Measurements from ENCODE around the gene SCYGR5. TPM values are rescaled to one million over a fixed set of nuclear protein-coding genes. Genes with fewer than 3 reads are reported as not detected.

Gene SCYGR5
- total RNA-seq, 1 donor from 2014 or later: not detected

DNA sequence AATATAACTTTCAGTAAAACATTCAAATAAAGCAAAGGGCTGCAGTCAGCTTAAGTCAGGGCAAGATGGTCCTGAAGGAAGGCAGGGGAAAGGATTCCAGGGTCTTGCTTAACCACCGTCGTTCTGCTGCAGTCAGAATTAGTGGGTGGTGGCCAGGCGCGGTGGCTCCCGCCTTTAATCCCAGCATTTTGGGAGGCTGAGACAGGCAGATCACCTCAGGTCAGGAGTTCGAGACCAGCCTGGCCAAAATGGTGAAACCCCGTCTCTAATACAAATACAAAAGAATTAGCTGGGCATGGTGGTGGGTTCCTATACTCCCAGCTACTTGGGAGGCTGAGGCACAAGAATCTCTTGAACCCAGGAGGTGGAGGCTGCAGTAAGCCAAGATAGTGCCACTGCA, 44.4 kb downstream of the SCYGR5 start:
- H3K27me3 Mint-ChIP-seq: no peaks in the 10 kb centered on the region
- no peak for DNase-seq (ENCODE audit: low spot score, unreplicated experiment)
- H3K27ac Mint-ChIP-seq: no peak overlapping the region
- peaks cover 4% of the 10 kb centered on the region for H3K9me3 Mint-ChIP-seq (ENCODE audit: low read depth)
- TF ChIP-seq, protein P1, sequence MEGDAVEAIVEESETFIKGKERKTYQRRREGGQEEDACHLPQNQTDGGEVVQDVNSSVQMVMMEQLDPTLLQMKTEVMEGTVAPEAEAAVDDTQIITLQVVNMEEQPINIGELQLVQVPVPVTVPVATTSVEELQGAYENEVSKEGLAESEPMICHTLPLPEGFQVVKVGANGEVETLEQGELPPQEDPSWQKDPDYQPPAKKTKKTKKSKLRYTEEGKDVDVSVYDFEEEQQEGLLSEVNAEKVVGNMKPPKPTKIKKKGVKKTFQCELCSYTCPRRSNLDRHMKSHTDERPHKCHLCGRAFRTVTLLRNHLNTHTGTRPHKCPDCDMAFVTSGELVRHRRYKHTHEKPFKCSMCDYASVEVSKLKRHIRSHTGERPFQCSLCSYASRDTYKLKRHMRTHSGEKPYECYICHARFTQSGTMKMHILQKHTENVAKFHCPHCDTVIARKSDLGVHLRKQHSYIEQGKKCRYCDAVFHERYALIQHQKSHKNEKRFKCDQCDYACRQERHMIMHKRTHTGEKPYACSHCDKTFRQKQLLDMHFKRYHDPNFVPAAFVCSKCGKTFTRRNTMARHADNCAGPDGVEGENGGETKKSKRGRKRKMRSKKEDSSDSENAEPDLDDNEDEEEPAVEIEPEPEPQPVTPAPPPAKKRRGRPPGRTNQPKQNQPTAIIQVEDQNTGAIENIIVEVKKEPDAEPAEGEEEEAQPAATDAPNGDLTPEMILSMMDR (IDR thresholded peaks at IDR 0.05; ENCODE audit: unreplicated experiment): no peak
- H3K4me1 Mint-ChIP-seq (ENCODE audit: low read depth): peaks cover 16% of the 10 kb centered on the region
- H3K4me3 Mint-ChIP-seq (ENCODE audit: low read depth): no peak overlapping the region
- H3K36me3 Mint-ChIP-seq (ENCODE audit: insufficient read depth): peaks cover 11% of the 10 kb centered on the region

DNA sequence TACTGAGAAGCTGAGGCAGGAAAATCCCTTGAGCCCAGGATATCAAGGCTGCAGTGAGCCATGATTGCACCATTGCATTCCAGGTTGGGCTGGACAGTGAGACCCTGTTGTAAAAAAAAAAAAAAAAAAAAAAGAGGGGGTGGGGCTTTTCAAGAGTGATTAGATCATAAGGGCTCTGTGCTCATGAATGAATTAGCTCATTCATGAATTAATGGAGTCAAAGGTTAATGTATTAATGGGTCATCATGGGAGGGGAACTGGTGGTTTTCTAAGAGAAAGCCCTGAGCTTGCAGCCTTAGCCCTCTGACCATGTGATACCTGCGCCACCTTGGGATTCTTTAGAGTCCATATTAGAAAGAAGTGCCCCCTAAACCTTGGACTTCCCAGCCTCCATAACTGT, 46.7 kb downstream of the SCYGR5 start:
- DNase-seq (ENCODE audit: low spot score, unreplicated experiment): no peak
- Mint-ChIP-seq H3K4me3 (ENCODE audit: low read depth) (no peak overlapping the region), H3K36me3 (ENCODE audit: insufficient read depth) (peaks cover 5% of the 10 kb centered on the region), H3K4me1 (ENCODE audit: low read depth) (peaks cover 26% of the 10 kb centered on the region), H3K9me3 (ENCODE audit: low read depth) (peaks cover 4% of the 10 kb centered on the region), H3K27me3 (no peaks in the 10 kb centered on the region), H3K27ac (no peak overlapping the region)
- TF ChIP-seq, protein P1 (IDR thresholded peaks at IDR 0.05; ENCODE audit: unreplicated experiment): no peak

DNA sequence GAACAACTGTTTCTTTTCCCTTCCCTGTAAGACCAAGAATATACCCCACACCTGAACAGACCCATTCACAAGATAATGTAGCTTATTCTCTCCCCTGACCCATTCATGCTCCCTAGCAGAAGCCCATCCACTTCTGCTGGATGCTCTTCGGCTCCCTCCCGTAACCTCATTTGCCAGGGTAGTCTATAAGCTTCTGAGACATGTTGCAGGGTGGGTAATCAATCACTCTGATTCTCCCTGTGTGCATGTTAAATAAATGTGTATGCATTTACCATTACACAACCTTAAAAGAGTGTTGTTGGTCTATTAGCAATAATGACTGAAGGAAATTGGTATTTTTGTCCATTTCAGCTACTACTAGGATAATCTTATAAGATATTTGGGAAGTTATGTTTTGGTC, 49.9 kb downstream of the SCYGR5 start:
- H3K4me1 Mint-ChIP-seq (ENCODE audit: low read depth): peaks cover 29% of the 10 kb centered on the region
- H3K27ac Mint-ChIP-seq: peak overlapping the region; percentile 61
- H3K27me3 Mint-ChIP-seq: no peaks in the 10 kb centered on the region
- TF ChIP-seq, protein P1 (IDR thresholded peaks at IDR 0.05; ENCODE audit: unreplicated experiment): no peak
- DNase-seq (ENCODE audit: low spot score, unreplicated experiment): no peak
- no peaks in the 10 kb centered on the region for H3K9me3 Mint-ChIP-seq (ENCODE audit: low read depth)
- H3K36me3 Mint-ChIP-seq (ENCODE audit: insufficient read depth): peaks cover 1% of the 10 kb centered on the region
- peak overlapping the region; percentile 82 for H3K4me3 Mint-ChIP-seq (ENCODE audit: low read depth)

Other genes with a start within 250 kb of the SCYGR5 start
- gene AGFG1, start 194.6 kb upstream of the SCYGR5 start, total RNA-seq: 74.5 and 82.2 TPM in 2 replicates
- gene SCYGR2, start 67.9 kb upstream of the SCYGR5 start, total RNA-seq: not detected in 2 replicates
- gene SCYGR3, start 52.0 kb upstream of the SCYGR5 start, total RNA-seq: not detected in 2 replicates
- not detected in 2 replicates for gene SCYGR4, start 49.3 kb upstream of the SCYGR5 start, total RNA-seq
- gene SLC19A3, start 51.2 kb downstream of the SCYGR5 start, total RNA-seq: 34.3 and 36.4 TPM in 2 replicates
- gene SCYGR6, start 58.0 kb downstream of the SCYGR5 start, total RNA-seq: not detected in 2 replicates
- not detected in 2 replicates for gene SCYGR7, start 61.5 kb downstream of the SCYGR5 start, total RNA-seq
- not detected in 2 replicates for gene SCYGR8, start 79.1 kb downstream of the SCYGR5 start, total RNA-seq
- not detected in 2 replicates for gene CCL20, start 147.0 kb downstream of the SCYGR5 start, total RNA-seq
- 0.42 TPM in 1 of 2 replicates, not detected in the other for gene DAW1, start 204.8 kb downstream of the SCYGR5 start, total RNA-seq

Data from progenitor cell of endocrine pancreas (in vitro differentiated cells).